Thymus (tissue), 11 donors: ENCODE results near the gene DPF3. TPM values are rescaled to one million over a fixed set of nuclear protein-coding genes. Genes with fewer than 3 reads are reported as not detected.

Source experiments
- DNase-seq, 9 donors: peaks; one replicate each; pipeline ENCODE4 v3.0.0-alpha.2; 2013; ENCODE audit warnings: low spot score in 9 of 9, low read depth in 6 of 9, missing footprints in 1 of 9
- H3K27ac ChIP-seq, 2 donors: one replicate each; pipeline ENCODE4 v1.5.1; 2013; ENCODE audit warnings: control low read depth in 1 of 2, low read depth in 1 of 2, low read length in 1 of 2, mild to moderate bottlenecking in 1 of 2, moderate library complexity in 1 of 2
- H3K27me3 ChIP-seq, 2 donors: one replicate each; pipeline ENCODE4 v1.5.1; 2013; ENCODE audit warnings: low read length in 1 of 2; ENCODE audit not compliant: control insufficient read depth in 2 of 2, insufficient read depth in 1 of 2
- H3K36me3 ChIP-seq, 2 donors: one replicate each; pipeline ENCODE4 v1.5.1; 2013; ENCODE audit warnings: low read length in 1 of 2, mild to moderate bottlenecking in 1 of 2, moderate library complexity in 1 of 2; ENCODE audit not compliant: control insufficient read depth in 2 of 2, insufficient read depth in 2 of 2
- H3K4me1 ChIP-seq, 2 donors: one replicate each; pipeline ENCODE4 v1.5.1; 2013; ENCODE audit warnings: low read length in 2 of 2; ENCODE audit not compliant: control insufficient read depth in 2 of 2, insufficient read depth in 2 of 2
- H3K4me3 ChIP-seq, 2 donors: one replicate each; pipeline ENCODE4 v1.5.1; 2013; ENCODE audit warnings: low read length in 2 of 2, control low read depth in 1 of 2, mild to moderate bottlenecking in 1 of 2
- H3K9me3 ChIP-seq, 2 donors: one replicate each; pipeline ENCODE4 v1.5.1; 2013; ENCODE audit warnings: low read length in 1 of 2, mild to moderate bottlenecking in 1 of 2; ENCODE audit not compliant: control insufficient read depth in 2 of 2, insufficient read depth in 1 of 2
- WGBS: extraction: QIAGEN DNeasy Blood & Tissue Kit; methylation state at CpG from one replicate; pipeline ENCODE4 v1.1.7; 2013; 5-methylcytosine and 5-hydroxymethylcytosine counted together
- polyA plus RNA-seq: library from polyadenylated mRNA; stranded (reverse); fragments of 200-250 nt; gene quantifications from one replicate; pipeline ENCODE4 v1.2.3, GENCODE V29; 2013
- total RNA-seq: library from RNA; stranded (reverse); fragments of 120-200 nt; gene quantifications from one replicate; pipeline ENCODE4 v1.2.4, GENCODE V29; 2013
- donor health status: healthy.

DPF3 gene
- total and polyA plus RNA-seq, 2 donors = 0.46 to 1.6 TPM

GRCh38 chr14:72647782-72648181 is 246.1 kb downstream of the DPF3 start:
- Histone ChIP-seq H3K9me3 (peaks cover 0 to 2% of the 10 kb centered on the region in 2 donors), H3K27ac (no peak overlapping the region), H3K27me3 (no peaks in the 10 kb centered on the region), H3K4me3 (no peak overlapping the region), H3K4me1 (no peaks in the 10 kb centered on the region), H3K36me3 (no peaks in the 10 kb centered on the region)
- DNase-seq = no peak
- WGBS = 81% methylated on average over 9 of the region's 9 CpGs

- no peak for DNase-seq
- H3K27me3 ChIP-seq = no peaks in the 10 kb centered on the region
- no peaks in the 10 kb centered on the region for H3K4me1 ChIP-seq
- H3K27ac ChIP-seq = no peak overlapping the region
- H3K36me3 ChIP-seq = no peaks in the 10 kb centered on the region
- no peak overlapping the region for H3K4me3 ChIP-seq
- peaks cover 0 to 2% of the 10 kb centered on the region in 2 donors for H3K9me3 ChIP-seq
- 95% methylated on average over 7 of the region's 7 CpGs for WGBS
Measured at GRCh38 chr14:72646861-72647528, 246.9 kb downstream of the DPF3 start.

DNA sequence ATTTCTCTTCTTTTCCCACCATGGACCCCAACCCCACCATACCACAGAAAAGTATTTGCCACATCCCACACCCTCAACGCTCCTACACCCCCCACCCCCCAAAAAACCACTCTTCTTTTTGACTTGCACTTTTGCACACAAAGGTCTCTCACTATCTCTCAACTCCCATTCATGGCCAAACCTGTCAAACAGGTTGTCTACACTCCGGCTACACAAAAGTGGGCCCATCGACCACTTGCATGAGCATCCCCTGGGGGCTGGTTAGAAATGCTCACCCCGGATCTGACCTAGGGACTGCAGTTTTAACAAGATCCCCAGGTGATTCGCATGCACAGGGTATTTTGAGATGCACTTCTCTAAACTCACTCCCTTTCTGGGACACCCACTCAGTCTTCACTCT is 248.2 kb downstream of the DPF3 start:
- no peak for DNase-seq
- 91% methylated on average over 5 of the region's 5 CpGs for WGBS
- H3K36me3 ChIP-seq = no peaks in the 10 kb centered on the region
- no peaks in the 10 kb centered on the region for H3K27me3 ChIP-seq
- H3K4me1 ChIP-seq = no peaks in the 10 kb centered on the region
- H3K27ac ChIP-seq = no peak overlapping the region
- H3K4me3 ChIP-seq = no peak overlapping the region
- H3K9me3 ChIP-seq = peaks cover 0 to 2% of the 10 kb centered on the region in 2 donors

GRCh38 chr14:72644758-72645489 is 249.0 kb downstream of the DPF3 start:
- DNase-seq = no peak
- WGBS = 91% methylated on average over 4 of the region's 4 CpGs
- Histone ChIP-seq H3K4me1 (no peaks in the 10 kb centered on the region), H3K9me3 (no peaks in the 10 kb centered on the region), H3K36me3 (no peaks in the 10 kb centered on the region), H3K27me3 (no peaks in the 10 kb centered on the region), H3K4me3 (no peak overlapping the region), H3K27ac (no peak overlapping the region)

GRCh38 chr14:72644038-72644437 is 249.9 kb downstream of the DPF3 start:
- H3K36me3 ChIP-seq = no peaks in the 10 kb centered on the region
- WGBS = 92% methylated on average over 6 of the region's 6 CpGs
- no peaks in the 10 kb centered on the region for H3K4me1 ChIP-seq
- H3K9me3 ChIP-seq = peaks cover 0 to 6% of the 10 kb centered on the region in 2 donors
- no peak overlapping the region for H3K4me3 ChIP-seq
- DNase-seq = no peak
- no peaks in the 10 kb centered on the region for H3K27me3 ChIP-seq
- H3K27ac ChIP-seq = no peak overlapping the region

DNA sequence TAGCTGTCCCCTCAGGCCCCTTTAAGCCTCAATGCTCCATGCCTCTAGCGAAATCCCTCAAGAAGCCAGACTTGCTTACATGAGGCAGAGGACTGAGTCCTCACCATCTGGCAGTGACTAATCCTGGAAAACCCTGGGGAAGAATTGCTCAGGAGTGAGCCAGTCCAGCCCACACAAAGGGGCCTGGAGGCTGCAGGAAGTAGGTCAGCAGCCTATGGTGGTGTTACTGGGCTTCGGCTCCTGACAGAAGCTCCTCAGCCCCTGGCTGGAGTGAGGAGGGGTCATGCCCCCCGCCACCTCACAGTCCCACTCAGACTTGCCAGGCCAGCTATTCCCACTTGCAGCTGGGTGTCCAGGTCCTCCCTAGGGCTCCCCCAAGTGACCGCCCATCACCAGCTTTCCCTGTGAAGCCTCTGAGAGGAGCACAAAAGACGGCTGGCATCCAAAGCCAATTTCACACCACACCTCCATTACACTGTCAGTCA is 250.5 kb downstream of the DPF3 start:
- Histone ChIP-seq H3K27me3 (no peaks in the 10 kb centered on the region), H3K9me3 (peaks cover 0 to 9% of the 10 kb centered on the region in 2 donors), H3K36me3 (no peaks in the 10 kb centered on the region), H3K4me1 (no peaks in the 10 kb centered on the region), H3K27ac (no peak overlapping the region), H3K4me3 (no peak overlapping the region)
- WGBS = 91% methylated on average over 5 of the region's 5 CpGs
- no peak for DNase-seq

- H3K27me3 ChIP-seq = no peaks in the 10 kb centered on the region
- DNase-seq = no peak
- WGBS = 91% methylated on average over 8 of the region's 8 CpGs
Measured at GRCh38 chr14:72640911-72641485, 252.9 kb downstream of the DPF3 start.

DNA sequence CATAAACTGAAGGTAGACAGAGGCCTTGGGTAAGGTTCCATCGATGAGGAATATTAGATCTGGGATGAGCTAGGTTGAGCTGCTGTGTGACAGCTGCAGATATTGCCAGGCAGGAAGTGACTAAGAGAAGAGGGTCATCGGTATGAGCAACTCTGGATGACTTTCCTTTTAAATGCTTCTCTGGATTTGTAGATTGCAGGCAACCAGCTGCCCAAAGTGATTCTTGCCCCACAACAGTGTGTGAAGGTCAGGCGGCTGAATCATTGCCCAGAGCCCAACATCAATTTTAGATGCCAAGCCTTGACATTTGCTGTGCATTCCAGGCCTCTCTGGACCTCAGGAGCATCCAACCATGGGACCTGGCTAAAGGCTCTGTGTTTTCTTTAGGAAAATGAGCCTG is 255.9 kb downstream of the DPF3 start:
- Histone ChIP-seq H3K27ac (no peak overlapping the region), H3K4me3 (no peak overlapping the region)
- 93% methylated on average over 3 of the region's 3 CpGs for WGBS

More at GRCh38 chr14:72640911-72641485, 252.9 kb downstream of the DPF3 start:
- Histone ChIP-seq H3K4me1 (no peaks in the 10 kb centered on the region), H3K36me3 (no peaks in the 10 kb centered on the region), H3K27ac (no peak overlapping the region), H3K4me3 (no peak overlapping the region), H3K9me3 (peaks cover 0 to 12% of the 10 kb centered on the region in 2 donors)

GRCh38 chr14:72636871-72637270 is 257.0 kb downstream of the DPF3 start:
- H3K9me3 ChIP-seq = peaks cover 0 to 12% of the 10 kb centered on the region in 2 donors
- 96% methylated on average over 4 of the region's 4 CpGs for WGBS
- H3K36me3 ChIP-seq = no peaks in the 10 kb centered on the region

More for the DNA sequence above, 255.9 kb downstream of the DPF3 start:
- Histone ChIP-seq H3K9me3 (peaks cover 0 to 12% of the 10 kb centered on the region in 2 donors), H3K27me3 (no peaks in the 10 kb centered on the region), H3K4me1 (no peaks in the 10 kb centered on the region), H3K36me3 (no peaks in the 10 kb centered on the region)
- no peak for DNase-seq

More at GRCh38 chr14:72636871-72637270, 257.0 kb downstream of the DPF3 start:
- H3K27me3 ChIP-seq = no peaks in the 10 kb centered on the region
- no peak overlapping the region for H3K27ac ChIP-seq
- no peak overlapping the region for H3K4me3 ChIP-seq
- no peak for DNase-seq
- H3K4me1 ChIP-seq = no peaks in the 10 kb centered on the region
